Measurements from ENCODE around the gene GARS1.
"Not testable (repeated sequence)": the region's sequence is repeated elsewhere in the genome, so short reads cannot be mapped to it uniquely, and the experiment has no call there.

Gene GARS1

DNA sequence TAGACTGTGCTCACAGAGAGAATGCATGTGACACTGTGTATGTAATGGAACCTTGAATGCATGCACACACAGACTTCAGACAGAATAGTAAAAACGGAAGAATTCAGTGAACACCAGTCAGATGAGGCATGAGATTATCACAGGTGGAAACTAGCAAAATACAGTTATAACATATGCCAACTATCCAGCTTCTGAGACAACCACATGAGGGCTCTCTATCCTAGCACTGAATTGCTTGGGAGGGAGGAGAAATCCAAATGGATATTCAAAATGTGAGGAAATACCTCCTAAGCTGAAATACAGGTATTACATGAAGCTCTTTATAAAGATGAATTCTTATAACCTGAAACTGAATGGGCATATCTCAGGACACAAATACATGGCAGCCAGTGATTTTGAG, 30.6 kb downstream of the GARS1 start:
- DNase-seq (ENCODE audit: low spot score), result no peak

DNA sequence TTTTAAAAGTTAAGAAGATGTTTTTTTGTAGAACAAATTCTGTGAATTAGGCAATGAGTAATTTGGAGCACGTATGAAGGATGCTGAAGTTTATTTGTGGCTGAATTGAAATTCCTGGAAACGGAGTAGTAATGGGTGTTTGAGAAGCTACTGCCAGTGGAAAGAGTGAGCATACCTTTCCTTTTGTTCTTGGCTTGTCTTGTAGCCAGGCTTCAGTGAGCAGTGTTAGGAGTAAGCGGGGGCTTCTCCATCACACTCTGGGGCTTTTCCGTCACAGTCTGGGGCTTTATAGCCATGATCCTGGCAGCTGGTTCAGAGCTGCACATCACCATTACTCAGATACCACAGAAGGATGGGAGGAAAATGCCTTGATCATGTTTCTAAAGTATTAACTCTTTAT, 32.3 kb downstream of the GARS1 start:
- no peak for DNase-seq (ENCODE audit: low spot score)

DNA sequence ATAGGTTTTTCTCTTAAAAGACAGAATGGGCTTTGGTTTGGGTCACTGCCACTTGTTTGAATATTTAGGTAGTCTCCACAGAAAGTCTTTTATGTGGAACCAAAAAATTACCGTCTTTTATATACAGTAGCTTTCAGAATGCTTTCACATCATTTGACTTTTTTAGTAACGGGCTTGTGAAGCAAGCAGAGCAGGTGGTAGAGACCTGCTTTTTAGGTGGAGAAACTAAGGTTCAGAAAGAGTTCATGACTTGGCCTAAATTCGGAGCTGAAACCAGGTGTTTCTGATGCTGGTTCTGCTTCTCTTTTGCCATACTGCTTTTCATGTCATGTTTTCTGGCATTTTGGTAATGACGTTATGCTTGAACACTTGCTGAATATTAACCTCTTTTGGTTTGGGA, 36.3 kb downstream of the GARS1 start:
- DNase-seq (ENCODE audit: low spot score), result no peak

DNA sequence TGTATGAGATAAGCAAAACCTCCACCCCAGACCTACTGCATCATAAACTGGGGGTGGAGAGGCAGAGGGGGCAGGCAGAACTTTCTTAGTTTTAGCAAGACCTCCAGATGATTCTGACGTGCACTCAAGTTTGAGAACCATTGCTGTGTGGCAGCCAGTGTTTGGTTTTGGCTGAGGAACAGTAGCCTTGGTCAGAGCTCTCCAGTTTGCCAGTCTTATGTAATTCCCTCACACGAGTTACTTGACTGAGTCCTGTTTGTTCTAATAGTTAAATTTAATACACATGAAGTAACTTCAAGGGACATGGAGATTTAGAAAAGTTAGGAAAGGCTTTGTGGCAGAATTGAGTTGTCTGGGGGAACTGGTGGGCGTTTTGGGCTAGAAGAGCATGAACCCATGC, 38.5 kb downstream of the GARS1 start:
- DNase-seq (ENCODE audit: low spot score), result no peak

DNA sequence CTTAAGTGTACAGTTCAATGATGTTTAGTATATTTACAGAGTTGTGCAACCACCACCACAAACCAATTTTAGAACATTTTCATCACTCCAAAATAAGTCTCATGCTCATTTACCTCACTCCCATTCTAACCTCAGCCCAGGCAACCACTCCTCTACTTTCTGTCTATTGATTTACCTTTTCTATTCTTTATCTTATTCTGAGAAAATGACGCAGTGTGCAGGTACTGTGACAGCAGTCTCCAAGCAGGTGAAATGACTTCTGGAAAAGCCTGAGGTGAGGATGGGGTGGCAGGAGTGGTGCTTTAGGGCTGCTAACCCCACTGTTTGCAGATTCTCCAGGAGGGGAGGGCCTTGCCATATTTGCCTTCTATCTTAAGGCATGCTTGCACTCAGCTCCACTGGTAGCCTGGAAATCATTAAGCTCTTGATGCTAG, 39.5 kb downstream of the GARS1 start:
- DNase-seq (ENCODE audit: low spot score), result no peak

DNA sequence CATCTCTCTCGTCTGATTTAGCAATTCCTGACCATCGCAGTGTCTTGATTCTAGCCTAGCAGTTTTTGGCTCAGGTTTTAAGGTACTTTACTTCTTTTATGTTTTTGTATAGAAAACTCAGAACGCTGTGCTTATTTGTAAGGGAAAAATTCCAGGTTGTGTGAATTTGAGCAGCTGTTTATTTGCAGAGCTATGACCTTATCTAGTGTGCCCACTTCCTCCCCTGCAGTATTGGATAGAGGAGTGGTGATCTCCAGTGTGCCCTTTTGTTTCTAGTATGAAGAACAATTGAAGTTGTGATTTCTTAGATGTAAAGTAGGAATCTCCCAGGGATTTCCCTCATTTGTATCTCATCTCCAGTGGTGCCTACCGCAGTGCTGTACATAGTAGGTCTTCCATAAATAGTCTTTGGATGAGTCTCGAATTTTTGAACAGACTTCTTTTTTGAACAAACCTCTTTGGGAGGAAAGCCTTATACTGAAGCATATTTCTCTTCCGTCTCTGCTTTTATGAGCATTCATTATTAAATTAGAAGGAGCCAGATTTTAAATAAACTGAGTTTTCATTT, 40.0 kb downstream of the GARS1 start:
- DNase-seq (ENCODE audit: low spot score), result no peak

DNA sequence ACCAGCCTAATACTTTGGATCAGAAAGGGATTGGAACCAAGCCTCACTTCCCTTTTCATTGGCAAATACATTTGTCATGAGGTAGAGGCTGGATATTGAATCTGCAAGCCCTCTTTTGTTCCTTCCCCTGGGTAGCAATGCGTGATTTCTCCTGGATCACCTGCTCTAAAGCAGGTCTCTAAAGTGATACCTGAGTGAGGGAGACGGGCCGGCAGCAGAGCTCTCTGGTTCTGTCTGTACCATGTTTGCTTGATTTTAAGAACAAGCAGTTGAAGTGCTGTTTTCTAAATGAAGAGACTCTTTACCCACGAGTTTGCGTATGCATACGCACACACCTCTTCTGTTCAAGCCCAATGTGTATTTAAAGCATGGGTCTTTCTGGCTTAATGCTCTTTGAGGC, 41.1 kb downstream of the GARS1 start:
- DNase-seq (ENCODE audit: low spot score), result no peak

DNA sequence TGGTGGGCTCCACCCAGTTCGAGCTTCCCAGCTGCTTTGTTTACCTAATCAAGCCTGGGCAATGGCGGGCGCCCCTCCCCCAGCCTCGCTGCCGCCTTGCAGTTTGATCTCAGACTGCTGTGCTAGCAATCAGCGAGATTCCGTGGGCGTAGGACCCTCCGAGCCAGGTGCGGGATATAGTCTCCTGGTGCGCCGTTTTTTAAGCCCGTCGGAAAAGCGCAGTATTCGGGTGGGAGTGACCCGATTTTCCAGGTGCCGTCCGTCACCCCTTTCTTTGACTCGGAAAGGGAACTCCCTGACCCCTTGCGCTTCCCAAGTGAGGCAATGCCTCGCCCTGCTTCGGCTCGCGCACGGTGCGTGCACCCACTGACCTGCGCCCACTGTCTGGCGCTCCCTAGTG, 47.6 kb downstream of the GARS1 start:
- not testable (repeated sequence) for DNase-seq (ENCODE audit: low spot score)

DNA sequence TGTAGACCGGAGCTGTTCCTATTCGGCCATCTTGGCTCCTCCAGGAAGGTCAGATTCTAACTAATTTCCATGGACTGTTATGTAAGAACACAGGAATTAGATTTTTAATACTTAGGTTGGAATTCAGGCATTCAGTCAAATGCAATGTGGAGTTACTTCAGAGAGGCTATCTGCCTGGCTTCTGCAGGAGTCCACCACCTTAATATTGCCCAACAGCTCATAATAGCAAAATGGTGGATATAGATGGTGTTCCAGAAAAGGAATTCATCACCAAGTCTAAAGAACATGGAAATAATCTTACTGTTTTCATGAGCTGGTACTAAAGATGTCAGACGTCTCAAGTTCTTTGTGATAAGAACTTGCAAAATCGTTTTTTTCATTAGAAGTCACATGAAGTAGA, 48.1 kb downstream of the GARS1 start:
- DNase-seq (ENCODE audit: low spot score), result no peak

DNA sequence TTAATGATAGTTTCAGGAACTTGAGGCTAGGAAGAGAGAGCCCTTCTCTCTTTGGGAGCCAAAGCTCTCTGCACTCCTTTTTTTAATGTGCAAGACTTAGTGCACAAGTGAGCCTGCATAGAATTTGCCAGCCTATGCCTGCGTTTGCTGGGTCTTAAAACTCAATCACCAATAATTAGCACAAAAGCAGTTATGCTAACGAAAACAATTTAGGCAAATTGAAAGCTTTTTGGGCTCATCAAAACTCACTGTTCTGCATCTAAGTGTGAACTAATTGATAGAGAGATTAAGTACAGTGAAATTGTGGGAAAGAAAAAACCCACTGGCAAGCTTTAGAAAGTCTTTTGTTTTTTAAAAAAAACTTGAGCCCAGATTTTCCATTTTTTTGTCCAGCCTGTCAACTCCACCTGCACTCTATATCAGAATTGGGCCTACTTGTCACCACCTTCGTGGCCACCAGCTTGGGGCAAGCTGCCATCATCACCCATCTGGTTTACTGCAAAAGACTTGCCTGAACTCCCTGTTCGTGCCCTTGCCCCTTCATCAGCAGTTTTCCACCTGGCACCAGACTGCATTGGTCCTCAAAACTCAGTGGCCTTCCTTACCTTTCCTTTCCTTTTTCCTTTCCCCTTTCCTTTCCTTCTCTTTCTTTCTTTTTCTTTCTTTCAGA, 49.7 kb downstream of the GARS1 start:
- no peak for DNase-seq (ENCODE audit: low spot score)

DNA sequence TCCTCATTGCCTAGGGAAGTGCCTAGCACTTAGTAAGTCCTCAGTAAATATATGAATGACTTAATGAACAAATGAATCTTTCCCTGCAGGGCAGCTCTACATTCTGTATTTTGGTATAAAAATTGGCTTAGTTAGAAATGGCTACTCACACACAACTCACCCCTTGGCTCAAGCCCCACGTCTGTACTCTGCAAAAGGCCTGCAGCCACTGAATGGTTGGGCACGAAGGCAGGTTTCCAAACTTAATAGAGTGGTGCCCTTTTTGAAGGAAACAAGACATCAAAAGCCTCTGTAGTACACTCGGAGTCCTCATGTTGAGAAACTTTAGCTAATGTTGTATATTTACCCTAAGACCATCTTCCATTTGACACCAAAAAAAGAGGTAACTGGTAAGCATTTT, 51.0 kb downstream of the GARS1 start:
- DNase-seq (ENCODE audit: low spot score), result no peak

DNA sequence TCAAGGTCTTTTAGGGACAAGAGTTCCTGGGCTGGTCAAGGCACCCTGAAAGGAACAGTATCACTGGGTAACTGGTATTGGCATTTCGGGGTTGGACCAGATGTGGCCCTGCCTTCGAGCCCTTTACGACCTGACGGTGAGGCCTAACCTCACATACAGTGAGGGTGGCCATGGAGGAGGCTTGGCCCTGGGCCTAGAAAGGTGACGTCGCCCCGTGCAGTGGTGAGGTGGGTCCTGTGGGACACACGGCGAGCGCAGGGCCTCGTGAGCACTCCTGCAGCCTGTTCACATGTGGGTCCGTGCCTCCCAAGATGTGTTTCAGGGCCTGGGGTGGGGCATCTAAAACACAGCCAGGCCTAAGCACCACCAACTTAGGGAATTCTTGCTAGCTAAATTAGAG, 51.5 kb downstream of the GARS1 start:
- no peak for DNase-seq (ENCODE audit: low spot score)

DNA sequence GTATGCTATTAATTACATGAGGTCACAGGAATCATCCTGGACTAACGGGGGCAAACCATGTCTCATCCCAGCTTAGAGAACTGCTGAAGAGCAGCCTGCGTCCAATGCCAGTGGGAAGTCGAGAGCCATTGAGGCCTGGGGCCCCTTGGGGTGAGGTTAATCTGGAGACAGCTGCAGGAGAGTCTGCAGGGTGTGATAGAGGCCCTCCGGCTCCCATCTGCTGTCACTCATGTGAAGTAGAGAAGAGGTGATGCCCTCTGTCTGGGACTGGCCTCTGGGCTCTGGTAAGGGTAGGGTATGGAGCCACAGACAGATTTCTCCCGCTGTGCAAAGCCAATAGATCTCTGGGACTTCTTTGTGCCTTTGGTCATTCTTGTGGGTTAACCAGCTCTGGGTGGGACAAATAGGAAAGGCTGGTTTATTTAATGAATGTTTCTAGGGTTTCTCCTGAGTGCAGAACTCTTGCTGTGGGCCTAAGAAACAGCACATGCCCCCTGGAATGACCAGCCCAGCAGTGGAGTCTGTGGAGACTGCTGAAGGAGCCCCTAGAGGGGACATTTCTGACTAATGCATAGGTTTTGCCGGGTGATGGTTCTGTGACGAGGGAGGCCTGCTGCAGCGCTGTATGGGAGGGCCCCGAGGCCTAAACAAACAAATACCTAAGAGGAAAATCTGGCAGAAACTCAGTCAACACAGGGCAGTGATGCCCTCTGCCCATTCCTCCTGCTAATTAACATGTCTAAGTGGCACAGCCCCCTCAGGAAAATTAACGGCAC, 53.1 kb downstream of the GARS1 start:
- DNase-seq (ENCODE audit: low spot score), result no peak

DNA sequence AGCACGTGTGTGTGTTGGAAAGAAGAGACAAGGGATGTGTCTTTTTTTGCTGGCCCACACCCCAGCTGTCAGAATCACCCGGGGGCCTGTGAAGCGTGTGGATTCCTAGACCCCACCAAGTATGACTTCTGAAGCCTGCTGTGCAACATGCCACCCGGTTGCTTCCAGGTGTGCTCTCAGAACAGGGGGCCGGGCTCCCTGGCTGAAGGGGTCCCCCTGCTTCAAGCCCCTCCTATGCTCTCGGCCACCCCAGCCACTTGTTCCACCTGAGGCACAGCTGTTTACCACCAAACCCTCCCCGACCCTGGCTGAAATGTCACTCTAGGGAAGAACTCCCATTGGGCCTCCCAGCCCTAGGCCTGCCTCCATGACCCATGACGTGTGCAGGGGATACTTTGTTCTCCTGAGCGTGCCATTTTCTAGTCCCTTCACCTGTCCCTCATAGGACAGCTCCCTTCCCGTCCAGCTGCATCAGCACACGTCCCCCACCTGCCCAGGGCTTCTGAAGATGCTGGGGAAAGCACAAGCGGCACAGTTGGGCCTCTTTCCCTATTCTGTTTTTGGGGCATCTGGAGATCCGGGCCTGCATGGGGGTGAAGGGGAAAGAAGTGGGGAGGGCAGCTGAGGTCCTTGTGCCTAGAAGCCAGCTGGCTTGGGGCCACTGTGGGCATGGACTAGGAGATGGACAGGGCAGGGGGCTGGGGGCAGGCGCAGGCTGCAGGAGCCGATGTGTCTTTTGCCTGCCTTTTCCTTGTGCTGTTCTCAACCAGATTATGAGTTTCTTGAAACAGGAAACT, 54.3 kb downstream of the GARS1 start:
- DNase-seq (ENCODE audit: low spot score), result no peak

DNA sequence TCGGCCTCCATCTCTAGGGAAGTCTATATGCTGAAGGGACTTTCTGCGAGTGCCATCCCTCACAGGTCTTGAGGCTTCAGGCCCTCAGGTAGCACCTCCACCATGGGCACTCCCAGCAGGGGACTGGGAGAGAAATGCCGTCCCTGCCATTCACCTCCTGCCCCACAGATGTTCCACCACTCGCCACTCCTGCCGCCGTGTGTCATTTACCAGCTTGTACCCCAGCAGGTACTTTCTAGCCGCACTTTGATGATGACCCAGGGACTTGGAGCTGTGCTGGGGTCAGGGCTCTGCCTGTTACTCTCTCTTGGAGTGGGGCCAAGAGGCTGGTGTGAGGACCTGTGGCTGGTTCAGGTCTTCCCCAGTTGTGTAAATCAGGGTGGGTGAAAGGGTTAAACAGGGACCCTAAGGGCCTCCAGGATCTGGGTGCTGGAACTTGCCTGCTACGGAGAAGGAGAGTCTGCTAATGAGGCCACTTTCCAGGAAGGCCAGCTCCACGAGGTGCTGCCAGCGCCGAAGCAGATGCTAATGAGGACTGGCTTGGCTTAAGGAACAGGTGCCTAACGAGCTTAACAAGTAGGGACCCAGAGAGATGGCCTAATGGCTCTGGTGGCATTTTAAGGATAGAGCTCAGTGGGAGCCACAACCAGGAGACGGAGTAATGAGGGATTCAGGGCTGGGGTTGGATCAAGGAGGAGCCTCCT, 55.2 kb downstream of the GARS1 start:
- DNase-seq (ENCODE audit: low spot score), result no peak

DNA sequence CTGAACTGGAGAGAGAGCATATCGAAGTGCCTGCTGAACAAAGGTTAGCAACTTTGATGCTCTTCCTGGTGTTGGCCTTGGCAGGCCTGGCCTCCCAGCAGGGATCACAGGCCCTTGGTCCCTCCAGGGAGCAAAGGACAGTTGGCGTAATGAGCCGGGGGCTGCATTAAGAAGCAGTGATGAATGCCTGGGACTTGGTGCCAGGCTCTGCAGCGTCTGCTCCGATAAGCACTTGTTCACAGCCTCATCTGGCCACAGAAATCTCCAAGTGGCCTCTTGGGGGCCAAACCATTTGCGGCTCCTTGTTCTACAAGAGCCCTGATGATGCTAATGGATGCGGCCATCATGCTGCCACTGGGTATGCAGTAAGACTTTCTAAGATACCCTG, 55.7 kb downstream of the GARS1 start:
- no peak for DNase-seq (ENCODE audit: low spot score)

DNA sequence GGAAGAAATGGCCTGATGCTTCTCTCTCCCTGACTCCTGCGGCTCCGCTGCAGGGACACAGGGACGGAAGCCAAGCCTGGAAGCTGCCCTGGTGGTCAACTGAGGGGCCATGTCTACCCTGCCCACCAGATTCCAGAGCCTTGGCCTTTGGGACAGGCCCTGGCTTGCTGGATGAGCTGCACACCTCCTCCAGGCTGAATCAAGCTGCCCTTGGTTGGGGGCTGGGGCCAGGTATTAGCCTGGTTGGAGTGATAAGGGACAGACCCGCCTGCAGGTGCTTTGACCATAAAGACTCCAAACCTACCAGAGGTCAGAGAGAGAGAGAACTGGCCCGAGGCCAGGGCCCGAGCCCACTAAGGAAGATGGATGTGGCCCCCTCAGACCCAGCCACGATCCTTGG, 57.5 kb downstream of the GARS1 start:
- DNase-seq (ENCODE audit: low spot score), result no peak

DNA sequence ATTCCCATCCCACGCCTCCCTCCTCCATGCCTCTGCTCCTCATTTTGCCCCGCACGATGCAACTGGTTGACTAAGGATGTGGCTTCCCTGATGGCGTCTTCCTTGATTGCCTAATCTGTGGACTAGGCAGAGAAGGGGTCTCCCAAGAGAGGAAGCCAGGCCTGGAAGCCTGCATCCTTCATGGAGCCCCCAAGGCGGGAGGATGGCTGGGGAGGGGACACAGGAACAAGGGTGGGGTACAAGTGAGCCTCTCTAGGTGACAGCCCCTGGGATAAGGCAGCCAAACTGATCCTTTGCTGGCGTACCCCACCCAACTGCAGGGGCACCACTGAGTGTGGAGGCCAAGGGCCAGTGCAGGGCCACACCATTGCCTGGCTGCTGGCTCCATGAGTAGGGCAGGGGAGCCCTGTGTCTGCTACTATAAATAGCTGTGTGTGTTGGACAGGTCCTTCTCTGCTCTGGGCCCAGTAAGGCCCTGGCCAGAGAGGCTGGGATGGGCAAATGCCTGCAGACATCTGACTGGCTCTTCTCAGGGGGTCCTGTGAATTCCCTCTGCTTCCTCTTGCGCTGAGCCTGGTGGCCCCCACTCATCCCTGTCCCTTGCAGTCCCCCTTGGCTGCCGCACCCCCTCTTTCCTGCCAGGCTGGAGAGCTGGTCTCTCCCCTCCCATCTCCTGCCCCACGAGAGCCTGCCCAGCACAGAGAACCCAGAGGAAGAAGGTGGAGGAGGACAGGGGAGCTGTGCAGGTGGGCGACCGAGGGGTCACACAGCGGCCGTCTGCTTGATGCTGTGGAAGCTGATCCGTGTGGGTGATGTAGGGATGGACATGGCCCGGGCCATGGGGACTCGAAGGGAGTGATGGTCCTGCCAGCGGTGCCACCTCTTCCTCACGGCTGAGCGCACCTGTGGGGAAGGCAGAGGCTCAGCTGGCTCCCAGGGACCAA, 58.3 kb downstream of the GARS1 start:
- DNase-seq (ENCODE audit: low spot score), result no peak

DNA sequence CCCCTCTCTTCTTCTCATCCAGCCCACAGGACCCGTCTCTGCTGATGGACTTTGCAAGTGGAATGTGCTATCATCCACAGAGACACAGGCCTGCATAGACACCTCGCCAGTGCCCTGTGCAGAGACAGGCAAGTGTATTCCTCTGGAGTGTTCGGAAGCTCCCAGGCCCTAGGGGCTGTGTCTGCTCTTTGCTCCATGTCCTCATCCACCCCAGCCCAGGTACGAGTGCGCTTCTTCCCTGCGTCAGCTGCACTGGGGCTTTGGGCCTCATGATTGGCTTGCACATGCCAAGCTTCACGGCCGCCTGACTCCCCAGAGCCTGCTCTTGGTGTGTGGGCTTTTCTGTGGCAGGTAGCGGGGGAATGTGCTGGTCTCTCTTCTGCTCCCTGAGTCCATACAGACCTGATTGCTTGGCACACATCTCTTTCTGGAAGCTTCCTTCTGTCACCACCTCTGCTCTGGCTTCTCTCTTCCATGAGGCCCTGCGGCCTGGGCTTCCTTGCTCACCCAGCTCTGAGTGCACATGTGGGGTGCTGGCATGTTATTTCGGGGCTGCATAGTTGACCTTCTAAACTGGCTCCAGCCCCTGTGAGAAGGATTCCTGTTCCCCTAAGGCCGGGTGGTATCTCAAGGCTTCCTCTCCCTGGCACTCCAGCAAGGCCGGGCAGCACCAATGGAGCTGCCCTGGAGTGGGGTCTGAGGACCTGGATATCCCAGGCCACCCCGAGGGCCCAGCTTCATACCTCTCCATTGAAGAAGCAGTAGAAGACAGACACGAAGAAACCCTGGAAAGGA, 59.8 kb downstream of the GARS1 start:
- DNase-seq (ENCODE audit: low spot score), result no peak
